HepG2 (cell line): ENCODE data around the gene GATAD2B. TPM values are rescaled to one million over a fixed set of nuclear protein-coding genes. Genes with fewer than 3 reads are reported as not detected.
A peak's percentile ranks its signal among the peaks of the same experiment; 100 is the strongest.

Experiments used
- AKAP8 ChIP-seq: sonication (generic); formaldehyde crosslinking; IDR thresholded peaks from 2 replicates; pipeline ENCODE4 v1.5.1; 2020; ENCODE audit warnings: mild to moderate bottlenecking, missing genetic modification reagents
- GATAD1 ChIP-seq: IDR thresholded peaks from 2 replicates; pipeline ENCODE4 v1.6.1; 2016; ENCODE audit warnings: missing genetic modification reagents, missing compliant biosample characterization
- HMGA1 ChIP-seq: sonication (generic); formaldehyde crosslinking; conservative IDR thresholded peaks from 2 replicates; pipeline ENCODE4 v1.4.0; 2020; ENCODE audit warnings: missing genetic modification reagents
- KAT2B ChIP-seq: fragments of 150-350 bp; IDR thresholded peaks from 2 replicates; pipeline ENCODE4 v1.6.1; 2014; ENCODE audit warnings: low read depth, low read length, borderline replicate concordance
- KAT8 ChIP-seq: IDR thresholded peaks from 2 replicates; pipeline ENCODE4 v1.6.1; 2016; ENCODE audit warnings: missing genetic modification reagents, missing compliant biosample characterization
- MAFF ChIP-seq: IDR thresholded peaks from 2 replicates; pipeline ENCODE4 v1.6.1; 2011; ENCODE audit warnings: low read depth, low read length, improper control_type of control experiment
- MIXL1 ChIP-seq: IDR thresholded peaks from 2 replicates; pipeline ENCODE4 v1.6.1; 2016
- MYC ChIP-seq: sonication (generic); formaldehyde crosslinking; IDR thresholded peaks from 2 replicates; pipeline ENCODE4 v1.9.0; 2021; ENCODE audit warnings: missing genetic modification reagents, borderline replicate concordance
- NFKB2 ChIP-seq: sonication (generic); formaldehyde crosslinking; IDR thresholded peaks from 2 replicates; pipeline ENCODE4 v1.4.0; 2020; ENCODE audit warnings: missing genetic modification reagents, borderline replicate concordance
- RXRB ChIP-seq: IDR thresholded peaks from 2 replicates; pipeline ENCODE4 v1.6.1; 2016; ENCODE audit warnings: borderline replicate concordance, missing genetic modification reagents, missing compliant biosample characterization
- USF2 ChIP-seq, 2 experiments: sonication (generic) in 1 of 2; formaldehyde crosslinking in 1 of 2; IDR thresholded peaks; 2 replicates each; pipeline versions ENCODE4 v1.5.1 to v1.6.1; 2011 to 2020; ENCODE audit warnings: borderline replicate concordance in 1 of 2, low read depth in 1 of 2, low read length in 1 of 2, mild to moderate bottlenecking in 1 of 2, missing genetic modification reagents in 1 of 2, moderate library complexity in 1 of 2
- YEATS4 ChIP-seq: sonication (generic); formaldehyde crosslinking; IDR thresholded peaks from 2 replicates; pipeline ENCODE4 v1.4.0; 2020; ENCODE audit warnings: missing genetic modification reagents, borderline replicate concordance
- ZBTB4 ChIP-seq: sonication (generic); formaldehyde crosslinking; IDR thresholded peaks from 2 replicates; pipeline ENCODE4 v1.4.0; 2020; ENCODE audit warnings: missing genetic modification reagents, mild to moderate bottlenecking, borderline replicate concordance
- ZFP41 ChIP-seq: sonication (generic); formaldehyde crosslinking; IDR thresholded peaks from 2 replicates; pipeline ENCODE4 v1.4.0; 2020; ENCODE audit warnings: mild to moderate bottlenecking, missing genetic modification reagents, borderline replicate concordance
- ZNF10 ChIP-seq: sonication (generic); formaldehyde crosslinking; IDR thresholded peaks from 2 replicates; pipeline ENCODE4 v1.4.0; 2020; ENCODE audit warnings: mild to moderate bottlenecking, low read depth, missing genetic modification reagents, borderline replicate concordance
- ZNF234 ChIP-seq: sonication (generic); formaldehyde crosslinking; conservative IDR thresholded peaks from 2 replicates; pipeline ENCODE4 v1.5.1; 2020; ENCODE audit warnings: mild to moderate bottlenecking, missing genetic modification reagents
- ZNF280B ChIP-seq: sonication (generic); formaldehyde crosslinking; IDR thresholded peaks from 2 replicates; pipeline ENCODE4 v1.5.0; 2020; ENCODE audit warnings: missing genetic modification reagents, mild to moderate bottlenecking, borderline replicate concordance
- ZNF616 ChIP-seq: sonication (generic); formaldehyde crosslinking; IDR thresholded peaks from 2 replicates; pipeline ENCODE4 v1.5.0; 2020; ENCODE audit warnings: low read depth, mild to moderate bottlenecking, missing genetic modification reagents
- ZNF724P ChIP-seq: sonication (generic); formaldehyde crosslinking; IDR thresholded peaks from 2 replicates; pipeline ENCODE4 v1.8.0; 2022; ENCODE audit warnings: missing genetic modification reagents, borderline replicate concordance
- ZNF749 ChIP-seq: sonication (generic); formaldehyde crosslinking; IDR thresholded peaks from 2 replicates; pipeline ENCODE4 v1.8.0; 2022; ENCODE audit warnings: mild to moderate bottlenecking, missing genetic modification reagents, moderate library complexity, borderline replicate concordance
- ZSCAN31 ChIP-seq: sonication (generic); formaldehyde crosslinking; IDR thresholded peaks from 2 replicates; pipeline ENCODE4 v1.5.0; 2020; ENCODE audit warnings: low read depth, mild to moderate bottlenecking, missing genetic modification reagents
- polyA plus RNA-seq, 8 experiments: library from polyadenylated mRNA; depleted of rRNA in 3 of 8; stranded (reverse) in 7 of 8; unstranded in 1 of 8; fragments of >200 nt; fragmentation: Illumina TruSeq in 4 of 8; extraction: Trizol in 4 of 8; gene quantifications; 2 replicates each; pipeline versions ENCODE4 v1.2.1 to v1.2.3, GENCODE V29; 2011 to 2016; ENCODE audit warnings: low read depth in 4 of 8, missing spikeins in 1 of 8, mixed read lengths in 1 of 8; ENCODE audit not compliant: insufficient read depth in 1 of 8
- total RNA-seq, 5 experiments: library from RNA; depleted of rRNA; stranded (reverse); fragments of >200 nt; fragmentation: Illumina TruSeq; extraction: Trizol; gene quantifications; 2 replicates each; pipeline ENCODE4 v1.2.3, GENCODE V29; 2016; ENCODE audit warnings: low read depth in 1 of 5

The GATAD2B gene
- total and polyA plus RNA-seq, 2 of the 13 experiments (the other 11 are each of a cell fraction or from before 2014, with no cell fraction given), result 3.2 to 5.2 TPM

- TF ChIP-seq YEATS4 (CRISPR knock-in tag), result peak; percentile 38; the same call in 1 of the 2 replicates
- no peak for TF ChIP-seq MAFF
- no peak for TF ChIP-seq HMGA1 (CRISPR knock-in tag)
- peak; percentile 65; the same call in 1 of the 2 replicates for TF ChIP-seq MYC
- TF ChIP-seq AKAP8, result no peak
- 0 out of 2 replicates have a peak, but pooled peaks have one; percentile 67 for TF ChIP-seq ZNF280B (CRISPR knock-in tag)
- 0 out of 2 replicates have a peak, but pooled peaks have one; percentile 20 for TF ChIP-seq MIXL1
- TF ChIP-seq ZNF10, result no peak
- peak; percentile 21; the same call in 1 of the 2 replicates for TF ChIP-seq ZSCAN31 (CRISPR knock-in tag)
- peak; percentile 98 for TF ChIP-seq RXRB
- TF ChIP-seq ZNF616 (CRISPR knock-in tag), result no peak
- no peak for TF ChIP-seq USF2 (IDR thresholded peaks at IDR 0.05; ENCODE audit: low read depth, low read length)
- TF ChIP-seq USF2 (CRISPR knock-in tag; IDR thresholded peaks at IDR 0.05; ENCODE audit: borderline replicate concordance), result no peak
- TF ChIP-seq ZNF234 (CRISPR knock-in tag), result no peak
- TF ChIP-seq ZBTB4, result peak; percentile 36; the same call in 1 of the 2 replicates
- peak; percentile 54; the same call in 1 of the 2 replicates for TF ChIP-seq KAT8 (CRISPR knock-in tag)
- TF ChIP-seq ZFP41 (CRISPR knock-in tag), result no peak
- TF ChIP-seq ZNF749 (CRISPR knock-in tag), result no peak
- TF ChIP-seq GATAD1 (CRISPR knock-in tag), result peak; percentile 82
- 0 out of 2 replicates have a peak, but pooled peaks have one; percentile 68 for TF ChIP-seq ZNF724P (CRISPR knock-in tag)
- no peak for TF ChIP-seq NFKB2 (CRISPR knock-in tag)
- TF ChIP-seq KAT2B, result no peak
These were observed 24.0 kb upstream of the GATAD2B start, which contains the start of gene DENND4B (continued) for GRCh38 chr1:153946622-153947241.
